GM19438 (cell line): ENCODE data around the gene FLT1.

ENCODE experiments used
- ATAC-seq: cut with Tn5 transposase; IDR thresholded peaks from one replicate; pipeline ENCODE4 v1.9.1; 2021; ENCODE audit warnings: low read depth; ENCODE audit not compliant: unreplicated experiment

The FLT1 gene

GRCh38 chr13:28402057-28402381 is 92.9 kb downstream of the FLT1 start:
- ATAC-seq, result no peak

GRCh38 chr13:28401303-28402056 is 93.4 kb downstream of the FLT1 start:
- ATAC-seq, result no peak

- no peak for ATAC-seq
These were observed 98.9 kb downstream of the FLT1 start for GRCh38 chr13:28396053-28396452.

- ATAC-seq, result no peak
These were observed 100.5 kb downstream of the FLT1 start for GRCh38 chr13:28394422-28394821.

- ATAC-seq, result no peak
These were observed 101.9 kb downstream of the FLT1 start for GRCh38 chr13:28392896-28393505.

- no peak for ATAC-seq
These were observed 102.5 kb downstream of the FLT1 start for GRCh38 chr13:28392428-28392827.

- no peak for ATAC-seq
These were observed 107.0 kb downstream of the FLT1 start for GRCh38 chr13:28387740-28388501.

GRCh38 chr13:28385362-28385761 is 109.6 kb downstream of the FLT1 start:
- ATAC-seq, result no peak

- no peak for ATAC-seq
These were observed 110.1 kb downstream of the FLT1 start for GRCh38 chr13:28384789-28385188.

- no peak for ATAC-seq
These were observed 114.6 kb downstream of the FLT1 start for GRCh38 chr13:28380319-28380718.

- ATAC-seq, result no peak
These were observed 115.4 kb downstream of the FLT1 start for GRCh38 chr13:28379371-28380083.

- no peak for ATAC-seq
These were observed 118.3 kb downstream of the FLT1 start for GRCh38 chr13:28376604-28377003.

- ATAC-seq, result no peak
These were observed 119.5 kb downstream of the FLT1 start for GRCh38 chr13:28375250-28375930.

- ATAC-seq, result no peak
These were observed 121.1 kb downstream of the FLT1 start for GRCh38 chr13:28373810-28374209.

- ATAC-seq, result no peak
These were observed 124.5 kb downstream of the FLT1 start for GRCh38 chr13:28370448-28370847.

- ATAC-seq, result no peak
These were observed 136.2 kb downstream of the FLT1 start for GRCh38 chr13:28358708-28359107.

- ATAC-seq, result no peak
These were observed 137.0 kb downstream of the FLT1 start for GRCh38 chr13:28357911-28358433.

GRCh38 chr13:28357247-28357825 is 137.6 kb downstream of the FLT1 start:
- ATAC-seq, result no peak

- ATAC-seq, result no peak
These were observed 138.3 kb downstream of the FLT1 start for GRCh38 chr13:28356561-28357021.
